B cell (primary cell): Measurements from ENCODE around the gene PIBF1. TPM values are rescaled to one million over a fixed set of nuclear protein-coding genes. Genes with fewer than 3 reads are reported as not detected.
"Not testable (repeated sequence)": the region's sequence is repeated elsewhere in the genome, so short reads cannot be mapped to it uniquely, and the experiment has no call there.

ENCODE experiments used
- ATAC-seq: fragments of 200-7000 bp; cut with Tn5 transposase; one replicate; pipeline ENCODE4 v1.10.0; 2021; ENCODE audit warnings: low read depth, mild to moderate bottlenecking, moderate number of reproducible peaks, moderate library complexity
- CTCF ChIA-PET: fragments of 350-600 bp; sonication (Branson Sonifier 250); formaldehyde crosslinking; loops from one replicate; lab custom pipeline; 2021; ENCODE audit warnings: antibody characterized with exemption, inconsistent platforms; lab: Charles Lee
- POLR2A ChIA-PET: fragments of 350-600 bp; sonication (Branson Sonifier 250); formaldehyde crosslinking; loops from one replicate; lab custom pipeline; 2021; ENCODE audit warnings: antibody characterized with exemption; lab: Charles Lee
- DNase-seq: peaks from one replicate; pipeline ENCODE4 v3.0.0; 2013
- H2AFZ ChIP-seq: 2 replicates; pipeline ENCODE4 v1.6.1; 2012; ENCODE audit warnings: mild to moderate bottlenecking, low read depth, low read length; ENCODE audit not compliant: insufficient read depth, poor library complexity, severe bottlenecking
- H3K27ac ChIP-seq, 2 donors: 1 replicate in 1 of 2; 2 replicates in 1 of 2; pipeline ENCODE4 v1.5.1; 2012 to 2013; ENCODE audit warnings: low read length in 2 of 2, mild to moderate bottlenecking in 2 of 2, moderate library complexity in 1 of 2
- H3K27me3 ChIP-seq, 4 experiments: fragments of 200-600 bp in 1 of 4; sonication (generic) in 1 of 4; replicated peaks in 1 of 4; 1 replicate in 2 of 4; 2 replicates in 2 of 4; pipeline versions ENCODE4 v1.6.1 to v1.7.0; 2013 to 2016; ENCODE audit warnings: low read length in 3 of 4, mild to moderate bottlenecking in 2 of 4, mixed read lengths in 1 of 4, moderate library complexity in 1 of 4; ENCODE audit not compliant: insufficient read depth in 4 of 4, control insufficient read depth in 3 of 4; ENCODE audit errors: control extremely low read depth in 1 of 4
- H3K36me3 ChIP-seq, 2 experiments: replicated peaks in 1 of 2; 1 replicate in 1 of 2; 2 replicates in 1 of 2; pipeline versions ENCODE4 v1.6.1 to v1.7.1; 2013; ENCODE audit warnings: low read length in 1 of 2; ENCODE audit not compliant: insufficient read depth in 2 of 2, control insufficient read depth in 1 of 2; ENCODE audit errors: control extremely low read depth in 1 of 2, extremely low read depth in 1 of 2
- H3K4me1 ChIP-seq, 2 donors: fragments of 200-600 bp in 1 of 2; sonication (generic) in 1 of 2; 1 replicate in 1 of 2; 2 replicates in 1 of 2; pipeline versions ENCODE4 v1.5.1 to v1.6.1; 2013 to 2017; ENCODE audit warnings: low read length in 2 of 2; ENCODE audit not compliant: control insufficient read depth in 2 of 2, insufficient read depth in 2 of 2
- H3K4me2 ChIP-seq: replicated peaks from 2 replicates; pipeline ENCODE3; 2012; ENCODE audit warnings: mild to moderate bottlenecking, low read depth, low read length; ENCODE audit not compliant: poor library complexity, severe bottlenecking
- H3K4me3 ChIP-seq, 5 experiments: fragments of 200-600 bp in 1 of 5; sonication (generic) in 1 of 5; 1 replicate in 3 of 5; 2 replicates in 2 of 5; pipeline versions ENCODE4 v1.5.1 to v1.7.0; 2011 to 2016; ENCODE audit warnings: low read length in 4 of 5, mild to moderate bottlenecking in 4 of 5, low read depth in 2 of 5, control low read depth in 1 of 5, moderate library complexity in 1 of 5; ENCODE audit not compliant: insufficient read depth in 1 of 5; ENCODE audit errors: control extremely low read depth in 1 of 5, extremely low read depth in 1 of 5
- H3K79me2 ChIP-seq: fragments of 200-600 bp; sonication (generic); one replicate; pipeline ENCODE4 v1.6.0; 2016; ENCODE audit warnings: low read length; ENCODE audit not compliant: control insufficient read depth, insufficient read depth
- H3K9ac ChIP-seq: fragments of 200-600 bp; sonication (generic); 2 replicates; pipeline ENCODE4 v1.6.1; 2017; ENCODE audit warnings: mild to moderate bottlenecking, low read length, moderate library complexity
- H3K9me3 ChIP-seq, 3 donors: one replicate each; pipeline versions ENCODE4 v1.6.1 to v1.7.1; 2013; ENCODE audit warnings: low read length in 2 of 3; ENCODE audit not compliant: control insufficient read depth in 2 of 3, insufficient read depth in 1 of 3; ENCODE audit errors: control extremely low read depth in 1 of 3
- H4K20me1 ChIP-seq: 2 replicates; pipeline ENCODE4 v1.6.0; 2012; ENCODE audit warnings: mild to moderate bottlenecking, low read length; ENCODE audit not compliant: insufficient read depth, control insufficient read depth, poor library complexity, severe bottlenecking
- H3K27ac Mint-ChIP-seq: one replicate; pipeline ENCODE4 v1.8.0; 2021; ENCODE audit warnings: mixed read lengths
- H3K27me3 Mint-ChIP-seq: one replicate; pipeline ENCODE4 v1.8.0; 2021; ENCODE audit warnings: mixed read lengths
- H3K4me1 Mint-ChIP-seq: one replicate; pipeline ENCODE4 v1.8.0; 2021; ENCODE audit warnings: mixed read lengths
- H3K4me3 Mint-ChIP-seq: one replicate; pipeline ENCODE4 v1.8.0; 2021; ENCODE audit warnings: mixed read lengths
- H3K9me3 Mint-ChIP-seq: one replicate; pipeline ENCODE4 v1.8.0; 2022; ENCODE audit warnings: mixed read lengths; ENCODE audit not compliant: insufficient read depth
- CTCF ChIP-seq: fragments of 200-600 bp; IDR thresholded peaks from one replicate; pipeline ENCODE4 v1.8.0; 2022; ENCODE audit warnings: antibody characterized with exemption, mild to moderate bottlenecking
- EZH2 ChIP-seq: IDR thresholded peaks from 2 replicates; pipeline ENCODE4 v1.6.1; 2012; ENCODE audit warnings: borderline replicate concordance, low read depth, mild to moderate bottlenecking, moderate library complexity, low read length; ENCODE audit not compliant: insufficient read depth, poor library complexity, severe bottlenecking
- WGBS: methylation state at CpG from one replicate; pipeline ENCODE4 v1.1.5; 2013; ENCODE audit warnings: missing lambda C conversion rate; ENCODE audit not compliant: insufficient coverage; 5-methylcytosine and 5-hydroxymethylcytosine counted together
- intact Hi-C: fragments of 100-400 bp; cut with micrococcal nuclease; formaldehyde crosslinking; loops from one replicate; pipeline ENCODE4 v1.10.0; 2022
- polyA plus RNA-seq: library from polyadenylated mRNA; depleted of rRNA; stranded (reverse); fragments of >200 nt; gene quantifications from 2 replicates; pipeline ENCODE4 v1.2.3, GENCODE V29; 2012
- total RNA-seq, 2 donors: library from RNA; stranded (reverse); fragments of 120-200 nt in 1 of 2; gene quantifications; 1 replicate in 1 of 2; 2 replicates in 1 of 2; pipeline versions ENCODE4 v1.2.3 to v1.2.4, GENCODE V29; 2013 to 2022

The PIBF1 gene
- total and polyA plus RNA-seq, 2 donors (not counting 1 experiment from before 2014, with no cell fraction given): 4.5 to 43.1 TPM

GRCh38 chr13:72839831-72840426 is 58.0 kb downstream of the PIBF1 start:
- Mint-ChIP-seq H3K27me3 (no peaks in the 10 kb centered on the region), H3K4me3 (no peak overlapping the region), H3K9me3 (no peaks in the 10 kb centered on the region), H3K27ac (no peak overlapping the region), H3K4me1 (no peaks in the 10 kb centered on the region)
- no peaks in the 10 kb centered on the region for H3K27me3 ChIP-seq
- H3K9ac ChIP-seq: no peak overlapping the region
- no peaks in the 10 kb centered on the region for H3K79me2 ChIP-seq
- no CpG with 5 or more reads among the region's 1 CpG for WGBS
- H2AFZ ChIP-seq: no peak overlapping the region
- CTCF ChIA-PET: interaction anchor here (0.6 to 1.3 kb wide), 5 partner anchors 12 to 1876 kb away, joined by 3 to 4 read pairs (median 4); no protein-coding TSS in a partner anchor
- H3K9me3 ChIP-seq: no peaks in the 10 kb centered on the region
- no peaks in the 10 kb centered on the region for H3K4me1 ChIP-seq
- DNase-seq: peak; percentile 32
- TF ChIP-seq EZH2 (no peak), CTCF (peak; percentile 66)
- intact Hi-C loops: no loop called here
- POLR2A ChIA-PET: no interaction called here
- H3K4me3 ChIP-seq: no peak overlapping the region
- peaks cover 7 to 12% of the 10 kb centered on the region in 2 experiments for H3K36me3 ChIP-seq
- no peak for ATAC-seq
- no peak overlapping the region for H3K27ac ChIP-seq
- no peak overlapping the region for H3K4me2 ChIP-seq
- no peaks in the 10 kb centered on the region for H4K20me1 ChIP-seq

DNA sequence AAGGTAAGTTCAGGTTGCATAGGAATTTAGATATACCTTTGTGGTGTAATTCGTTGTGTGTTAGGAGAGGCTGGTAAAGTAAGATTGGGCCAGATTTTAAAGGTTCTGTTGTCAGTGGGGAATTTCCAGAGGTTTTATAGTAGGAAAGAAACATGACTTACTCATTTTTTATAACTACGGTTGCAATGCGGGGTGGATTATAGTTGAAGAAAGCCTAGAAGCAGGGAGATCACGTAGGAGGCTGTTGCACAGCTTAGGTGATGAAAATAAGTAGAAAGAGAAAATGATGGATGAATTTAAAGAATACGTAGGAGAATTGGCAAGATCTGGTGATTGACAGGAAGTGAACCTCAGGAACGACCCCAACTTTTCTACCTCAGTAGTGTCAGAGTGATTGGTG is 61.1 kb downstream of the PIBF1 start:
- ChIA-PET POLR2A (no interaction called here), CTCF (no interaction called here)
- no peak overlapping the region for H3K4me2 ChIP-seq
- no peaks in the 10 kb centered on the region for H4K20me1 ChIP-seq
- 94% methylated on average over 3 of the region's 6 CpGs for WGBS
- no peak overlapping the region for H3K27ac ChIP-seq
- H3K27ac Mint-ChIP-seq: no peak overlapping the region
- H3K36me3 ChIP-seq: peaks cover 11 to 13% of the 10 kb centered on the region in 2 experiments
- H3K9ac ChIP-seq: no peak overlapping the region
- H3K9me3 ChIP-seq: no peaks in the 10 kb centered on the region
- H2AFZ ChIP-seq: no peak overlapping the region
- no peaks in the 10 kb centered on the region for H3K79me2 ChIP-seq
- no peaks in the 10 kb centered on the region for H3K4me1 Mint-ChIP-seq
- H3K4me3 ChIP-seq: no peak overlapping the region
- ATAC-seq (no peak), DNase-seq (no peak)
- no peak for TF ChIP-seq CTCF
- TF ChIP-seq EZH2: no peak
- no peak overlapping the region for H3K4me3 Mint-ChIP-seq
- H3K27me3 ChIP-seq: no peaks in the 10 kb centered on the region
- intact Hi-C loops: no loop called here
- H3K4me1 ChIP-seq: no peaks in the 10 kb centered on the region
- H3K9me3 Mint-ChIP-seq: no peaks in the 10 kb centered on the region
- no peaks in the 10 kb centered on the region for H3K27me3 Mint-ChIP-seq

GRCh38 chr13:72845148-72845547 is 63.2 kb downstream of the PIBF1 start:
- CTCF ChIA-PET, H2AFZ ChIP-seq, H3K4me3 ChIP-seq, POLR2A ChIA-PET, H3K4me1 Mint-ChIP-seq, H3K27me3 Mint-ChIP-seq, ATAC-seq, H3K4me1 ChIP-seq, H3K4me2 ChIP-seq, H4K20me1 ChIP-seq, H3K27me3 ChIP-seq, H3K4me3 Mint-ChIP-seq, H3K9ac ChIP-seq, H3K27ac ChIP-seq, H3K27ac Mint-ChIP-seq, H3K79me2 ChIP-seq, H3K9me3 ChIP-seq, intact Hi-C loops, H3K9me3 Mint-ChIP-seq, DNase-seq: not testable (repeated sequence)
- no CpG with 5 or more reads among the region's 2 CpGs for WGBS
- peaks cover 11 to 19% of the 10 kb centered on the region in 2 experiments for H3K36me3 ChIP-seq
